RWPE2 (cell line): Measurements from ENCODE around the gene LRP8.
A peak's percentile ranks its signal among the peaks of the same experiment; 100 is the strongest.

Experiments
- ATAC-seq: fragments of 200-7000 bp; cut with Tn5 transposase; 3 replicates; pipeline ENCODE4 v1.9.1; 2021; ENCODE audit warnings: low read depth
- DNase-seq: peaks from one replicate; pipeline ENCODE4 v3.0.0-alpha.2; 2020; ENCODE audit warnings: low spot score
- H3K27ac ChIP-seq: fragments of 450-650 bp; 2 replicates; pipeline ENCODE4 v1.5.1; 2017; ENCODE audit warnings: mild to moderate bottlenecking; ENCODE audit not compliant: poor library complexity, severe bottlenecking
- H3K27me3 ChIP-seq: fragments of 250-450 bp; sonication (Bioruptor Pico); 2 replicates; pipeline ENCODE4 v1.5.1; 2021; ENCODE audit warnings: mild to moderate bottlenecking, moderate library complexity; ENCODE audit not compliant: insufficient read depth, poor library complexity, severe bottlenecking
- H3K36me3 ChIP-seq: fragments of 250-450 bp; sonication (Bioruptor Pico); 2 replicates; pipeline ENCODE4 v1.5.1; 2020; ENCODE audit warnings: low read depth, mild to moderate bottlenecking, moderate library complexity
- H3K4me1 ChIP-seq: fragments of 250-450 bp; sonication (Bioruptor Pico); 2 replicates; pipeline ENCODE4 v1.5.1; 2021; ENCODE audit warnings: mild to moderate bottlenecking, moderate library complexity; ENCODE audit not compliant: insufficient read depth, poor library complexity, severe bottlenecking
- H3K4me3 ChIP-seq: fragments of 250-450 bp; sonication (Bioruptor Pico); 2 replicates; pipeline ENCODE4 v1.5.1; 2021; ENCODE audit warnings: mild to moderate bottlenecking, moderate library complexity; ENCODE audit not compliant: severe bottlenecking
- H3K9me3 ChIP-seq: fragments of 250-450 bp; sonication (Bioruptor Pico); 2 replicates; pipeline ENCODE4 v1.5.1; 2021; ENCODE audit warnings: mild to moderate bottlenecking, moderate library complexity; ENCODE audit not compliant: severe bottlenecking
- TF ChIP-seq, protein P1 (sequence below): fragments of 450-650 bp; IDR thresholded peaks from one replicate; pipeline ENCODE4 v1.5.1; 2017; ENCODE audit warnings: mild to moderate bottlenecking, moderate library complexity; ENCODE audit not compliant: poor library complexity, severe bottlenecking

LRP8 gene

DNA sequence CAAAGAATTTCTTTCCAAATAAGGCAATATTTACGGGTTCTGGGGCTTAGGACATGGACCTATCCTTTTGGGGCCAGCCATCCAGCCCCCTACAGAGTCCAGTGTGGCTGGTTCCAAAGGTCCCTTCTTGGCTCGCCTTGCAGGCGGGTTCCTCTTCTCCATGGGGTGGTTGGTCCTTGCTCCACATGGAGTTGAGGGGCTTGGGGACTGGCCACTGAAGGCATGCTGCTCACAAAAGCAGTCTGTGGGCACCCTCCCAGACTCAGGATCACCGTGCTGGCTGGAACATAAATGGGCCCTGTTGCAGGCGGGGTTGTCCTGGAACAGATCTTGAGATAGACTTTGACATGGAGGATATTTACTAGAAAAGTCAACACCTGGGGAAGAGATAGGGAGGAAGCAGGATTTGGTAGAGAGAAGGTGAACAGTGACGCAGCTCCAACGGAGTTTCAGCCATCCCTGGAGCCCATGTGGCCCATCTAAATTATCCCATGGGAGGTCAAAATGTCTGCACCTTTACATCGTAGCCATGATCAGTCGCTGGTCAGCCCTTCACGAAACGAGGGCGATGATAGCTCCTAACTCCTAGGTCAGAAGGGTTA is 39.1 kb upstream of the LRP8 start:
- no peak overlapping the region for H3K27ac ChIP-seq
- no peaks in the 10 kb centered on the region for H3K9me3 ChIP-seq
- DNase-seq (peak; percentile 14), ATAC-seq (no peak)
- TF ChIP-seq, protein P1, sequence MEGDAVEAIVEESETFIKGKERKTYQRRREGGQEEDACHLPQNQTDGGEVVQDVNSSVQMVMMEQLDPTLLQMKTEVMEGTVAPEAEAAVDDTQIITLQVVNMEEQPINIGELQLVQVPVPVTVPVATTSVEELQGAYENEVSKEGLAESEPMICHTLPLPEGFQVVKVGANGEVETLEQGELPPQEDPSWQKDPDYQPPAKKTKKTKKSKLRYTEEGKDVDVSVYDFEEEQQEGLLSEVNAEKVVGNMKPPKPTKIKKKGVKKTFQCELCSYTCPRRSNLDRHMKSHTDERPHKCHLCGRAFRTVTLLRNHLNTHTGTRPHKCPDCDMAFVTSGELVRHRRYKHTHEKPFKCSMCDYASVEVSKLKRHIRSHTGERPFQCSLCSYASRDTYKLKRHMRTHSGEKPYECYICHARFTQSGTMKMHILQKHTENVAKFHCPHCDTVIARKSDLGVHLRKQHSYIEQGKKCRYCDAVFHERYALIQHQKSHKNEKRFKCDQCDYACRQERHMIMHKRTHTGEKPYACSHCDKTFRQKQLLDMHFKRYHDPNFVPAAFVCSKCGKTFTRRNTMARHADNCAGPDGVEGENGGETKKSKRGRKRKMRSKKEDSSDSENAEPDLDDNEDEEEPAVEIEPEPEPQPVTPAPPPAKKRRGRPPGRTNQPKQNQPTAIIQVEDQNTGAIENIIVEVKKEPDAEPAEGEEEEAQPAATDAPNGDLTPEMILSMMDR, result no peak
- H3K4me1 ChIP-seq, result no peaks in the 10 kb centered on the region
- no peaks in the 10 kb centered on the region for H3K27me3 ChIP-seq
- no peaks in the 10 kb centered on the region for H3K36me3 ChIP-seq
- H3K4me3 ChIP-seq, result no peak overlapping the region

DNA sequence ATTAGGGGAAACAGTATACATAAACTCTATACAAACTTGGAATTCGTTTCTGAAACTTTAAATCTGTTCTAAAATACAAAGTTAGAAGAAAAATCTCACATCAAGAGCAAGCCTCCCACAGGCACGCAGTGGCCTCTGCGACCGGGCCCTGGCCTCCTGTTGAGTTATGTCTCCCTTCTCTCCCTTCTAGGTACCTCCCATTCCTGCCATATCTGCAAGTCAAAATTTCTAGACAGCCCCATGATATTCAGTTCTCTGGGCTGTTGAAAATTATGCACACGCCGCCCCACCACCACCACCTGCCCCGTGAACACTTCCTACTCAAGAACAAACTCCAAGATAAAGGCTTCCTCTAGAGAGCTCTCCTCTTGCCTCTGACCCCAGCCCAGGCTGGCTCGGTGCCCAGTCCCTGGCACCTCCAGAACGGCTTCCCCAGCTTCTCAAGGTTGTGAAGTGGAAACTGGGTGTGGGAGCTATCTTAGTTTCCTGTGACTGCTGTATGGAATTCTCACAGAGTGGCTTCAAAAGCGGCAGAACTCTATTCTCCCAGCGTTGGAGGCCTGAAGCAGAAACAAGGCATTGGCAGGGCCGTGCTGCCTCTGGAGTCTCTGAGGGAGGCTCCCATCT is 37.7 kb upstream of the LRP8 start:
- DNase-seq (peak; percentile 6), ATAC-seq (no peak)
- H3K9me3 ChIP-seq, result no peaks in the 10 kb centered on the region
- H3K4me3 ChIP-seq, result no peak overlapping the region
- TF ChIP-seq, protein P1, result no peak
- H3K27ac ChIP-seq, result no peak overlapping the region
- H3K4me1 ChIP-seq, result no peaks in the 10 kb centered on the region
- H3K27me3 ChIP-seq, result no peaks in the 10 kb centered on the region
- H3K36me3 ChIP-seq, result no peaks in the 10 kb centered on the region

DNA sequence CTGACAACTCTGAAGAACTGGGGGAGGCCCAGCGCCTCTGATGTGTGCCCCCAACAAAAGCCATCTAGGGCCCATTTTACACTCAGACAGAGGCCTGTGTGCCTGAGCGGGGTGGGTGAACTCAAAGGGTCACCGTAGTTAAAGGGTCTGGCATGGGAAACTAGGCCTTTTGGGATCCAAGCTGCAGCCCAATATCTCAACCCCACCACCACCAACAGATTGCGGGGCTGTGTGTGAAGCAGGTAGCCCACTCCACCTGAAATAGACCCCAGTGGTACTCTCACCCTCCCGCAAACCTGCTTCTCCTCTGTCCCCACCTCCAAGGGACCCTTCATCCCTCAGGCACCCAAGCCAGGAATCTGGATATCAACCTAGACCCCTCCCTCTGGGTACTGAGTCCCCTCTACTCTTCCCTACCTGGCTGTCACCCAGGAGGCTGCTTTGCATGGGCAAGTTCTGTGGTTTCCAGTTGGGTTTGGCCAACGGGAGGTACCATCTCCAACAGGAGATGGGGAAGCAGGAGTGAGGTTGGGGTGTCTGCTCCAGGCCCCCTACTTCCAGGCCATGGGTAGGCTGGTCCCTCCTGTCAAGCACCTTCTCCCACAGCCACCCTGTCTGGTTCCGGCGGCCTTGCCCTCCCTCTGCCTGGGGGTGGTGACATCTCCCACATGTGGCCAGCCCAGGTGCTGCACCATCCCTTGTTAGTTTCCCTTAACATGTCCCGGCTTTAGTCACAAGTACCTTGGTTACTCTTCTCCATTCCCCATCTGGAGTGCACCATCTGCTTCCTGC is 35.2 kb upstream of the LRP8 start:
- H3K4me3 ChIP-seq, result no peak overlapping the region
- TF ChIP-seq, protein P1, result no peak
- no peaks in the 10 kb centered on the region for H3K27me3 ChIP-seq
- no peaks in the 10 kb centered on the region for H3K9me3 ChIP-seq
- H3K4me1 ChIP-seq, result no peaks in the 10 kb centered on the region
- H3K27ac ChIP-seq, result no peak overlapping the region
- DNase-seq (peak; percentile 23), ATAC-seq (no peak)
- no peaks in the 10 kb centered on the region for H3K36me3 ChIP-seq

DNA sequence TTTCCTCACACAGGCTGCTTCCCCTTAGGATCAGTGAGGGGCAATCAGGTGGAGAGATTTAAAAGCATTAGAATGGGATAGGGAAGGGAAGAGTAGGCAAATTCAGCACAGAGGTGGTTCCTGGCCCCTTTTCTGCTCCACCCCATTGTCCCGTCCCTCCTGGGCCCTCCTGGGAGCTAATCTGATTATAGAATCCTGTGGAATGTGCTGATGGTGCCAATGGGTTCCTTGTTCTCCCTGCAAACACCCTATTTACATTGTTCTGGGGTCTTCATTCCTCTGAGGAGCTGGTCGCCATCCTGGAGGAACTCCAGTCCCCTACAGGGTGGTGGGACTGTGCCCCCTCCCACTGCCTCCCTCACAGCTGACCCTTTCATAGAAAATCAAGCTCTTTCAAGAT is 34.4 kb upstream of the LRP8 start:
- H3K27me3 ChIP-seq, result no peaks in the 10 kb centered on the region
- peaks cover 2% of the 10 kb centered on the region for H3K9me3 ChIP-seq
- DNase-seq, result peak; percentile 4
- TF ChIP-seq, protein P1, result no peak
- no peaks in the 10 kb centered on the region for H3K36me3 ChIP-seq
- no peak for ATAC-seq
- H3K4me1 ChIP-seq, result no peaks in the 10 kb centered on the region
- no peak overlapping the region for H3K4me3 ChIP-seq
- H3K27ac ChIP-seq, result no peak overlapping the region
